ENCODE measurements around the gene NFYC. TPM values are rescaled to one million over a fixed set of nuclear protein-coding genes. Genes with fewer than 3 reads are reported as not detected.

NFYC gene
- total and polyA plus RNA-seq, 2 experiments from 2014 or later = 36.2 to 42.7 TPM

DNA sequence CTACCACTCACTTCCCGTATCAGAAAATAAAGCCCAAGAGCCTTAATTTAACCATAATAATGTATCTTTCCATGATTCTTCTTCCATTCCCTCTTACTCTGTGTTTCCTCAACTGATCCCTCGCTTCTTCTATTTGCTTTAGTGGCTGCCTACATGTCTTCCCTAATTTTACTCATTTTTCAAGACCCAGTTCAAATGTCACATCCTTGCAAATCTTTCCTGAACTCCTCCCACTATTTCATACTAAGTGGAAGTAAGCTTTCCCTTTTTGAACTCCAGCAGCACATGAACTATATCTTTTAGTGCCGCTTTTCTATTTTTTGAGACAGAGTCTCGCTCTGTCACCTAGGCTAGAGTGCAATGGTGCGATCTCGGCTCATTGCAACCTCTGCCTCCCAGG is 3.8 kb upstream of the NFYC start (continued):
- TF ChIP-seq, protein P1, sequence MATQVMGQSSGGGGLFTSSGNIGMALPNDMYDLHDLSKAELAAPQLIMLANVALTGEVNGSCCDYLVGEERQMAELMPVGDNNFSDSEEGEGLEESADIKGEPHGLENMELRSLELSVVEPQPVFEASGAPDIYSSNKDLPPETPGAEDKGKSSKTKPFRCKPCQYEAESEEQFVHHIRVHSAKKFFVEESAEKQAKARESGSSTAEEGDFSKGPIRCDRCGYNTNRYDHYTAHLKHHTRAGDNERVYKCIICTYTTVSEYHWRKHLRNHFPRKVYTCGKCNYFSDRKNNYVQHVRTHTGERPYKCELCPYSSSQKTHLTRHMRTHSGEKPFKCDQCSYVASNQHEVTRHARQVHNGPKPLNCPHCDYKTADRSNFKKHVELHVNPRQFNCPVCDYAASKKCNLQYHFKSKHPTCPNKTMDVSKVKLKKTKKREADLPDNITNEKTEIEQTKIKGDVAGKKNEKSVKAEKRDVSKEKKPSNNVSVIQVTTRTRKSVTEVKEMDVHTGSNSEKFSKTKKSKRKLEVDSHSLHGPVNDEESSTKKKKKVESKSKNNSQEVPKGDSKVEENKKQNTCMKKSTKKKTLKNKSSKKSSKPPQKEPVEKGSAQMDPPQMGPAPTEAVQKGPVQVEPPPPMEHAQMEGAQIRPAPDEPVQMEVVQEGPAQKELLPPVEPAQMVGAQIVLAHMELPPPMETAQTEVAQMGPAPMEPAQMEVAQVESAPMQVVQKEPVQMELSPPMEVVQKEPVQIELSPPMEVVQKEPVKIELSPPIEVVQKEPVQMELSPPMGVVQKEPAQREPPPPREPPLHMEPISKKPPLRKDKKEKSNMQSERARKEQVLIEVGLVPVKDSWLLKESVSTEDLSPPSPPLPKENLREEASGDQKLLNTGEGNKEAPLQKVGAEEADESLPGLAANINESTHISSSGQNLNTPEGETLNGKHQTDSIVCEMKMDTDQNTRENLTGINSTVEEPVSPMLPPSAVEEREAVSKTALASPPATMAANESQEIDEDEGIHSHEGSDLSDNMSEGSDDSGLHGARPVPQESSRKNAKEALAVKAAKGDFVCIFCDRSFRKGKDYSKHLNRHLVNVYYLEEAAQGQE (IDR thresholded peaks at IDR 0.05; ENCODE audit: unreplicated experiment) = no peak
- no peak for TF ChIP-seq JUNB (IDR thresholded peaks at IDR 0.05; ENCODE audit: unreplicated experiment)
- no peak for TF ChIP-seq STAT1 (IDR thresholded peaks at IDR 0.05; ENCODE audit: unreplicated experiment)
- TF ChIP-seq EZH2 (IDR thresholded peaks at IDR 0.05; ENCODE audit: low read depth, unreplicated experiment) = no peak

DNA sequence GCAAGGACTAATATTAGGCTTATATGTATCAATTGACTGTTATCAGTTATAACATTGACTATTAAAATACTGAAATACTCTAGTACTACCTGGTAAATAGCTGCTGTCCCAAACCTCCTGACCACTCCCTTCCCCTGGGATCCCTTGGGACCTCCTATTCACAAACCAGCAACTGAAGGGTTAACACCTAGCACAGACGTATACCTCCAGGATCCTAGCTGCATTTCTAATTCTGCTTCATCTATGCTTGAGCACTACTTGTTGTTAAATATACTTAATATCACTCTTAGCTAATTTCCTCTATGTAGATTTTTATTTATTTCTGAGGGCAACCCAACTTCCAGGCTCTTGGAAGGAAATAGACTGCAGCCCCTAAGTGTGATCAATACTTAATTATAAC is 1.8 kb upstream of the NFYC start:
- TF ChIP-seq CREB1 (CRISPR knock-in tag; IDR thresholded peaks at IDR 0.05; ENCODE audit: low read depth) (no peak), ZNF331 (CRISPR knock-in tag; IDR thresholded peaks at IDR 0.05; ENCODE audit: low read depth) (no peak), POLR2AphosphoS5 (IDR thresholded peaks at IDR 0.05; ENCODE audit: low read depth) (no peak), EZH2phosphoT487 (IDR thresholded peaks at IDR 0.05; ENCODE audit: unreplicated experiment) (no peak), ZNF114 (CRISPR knock-in tag; IDR thresholded peaks at IDR 0.05) (no peak)
- TF ChIP-seq, protein P2, sequence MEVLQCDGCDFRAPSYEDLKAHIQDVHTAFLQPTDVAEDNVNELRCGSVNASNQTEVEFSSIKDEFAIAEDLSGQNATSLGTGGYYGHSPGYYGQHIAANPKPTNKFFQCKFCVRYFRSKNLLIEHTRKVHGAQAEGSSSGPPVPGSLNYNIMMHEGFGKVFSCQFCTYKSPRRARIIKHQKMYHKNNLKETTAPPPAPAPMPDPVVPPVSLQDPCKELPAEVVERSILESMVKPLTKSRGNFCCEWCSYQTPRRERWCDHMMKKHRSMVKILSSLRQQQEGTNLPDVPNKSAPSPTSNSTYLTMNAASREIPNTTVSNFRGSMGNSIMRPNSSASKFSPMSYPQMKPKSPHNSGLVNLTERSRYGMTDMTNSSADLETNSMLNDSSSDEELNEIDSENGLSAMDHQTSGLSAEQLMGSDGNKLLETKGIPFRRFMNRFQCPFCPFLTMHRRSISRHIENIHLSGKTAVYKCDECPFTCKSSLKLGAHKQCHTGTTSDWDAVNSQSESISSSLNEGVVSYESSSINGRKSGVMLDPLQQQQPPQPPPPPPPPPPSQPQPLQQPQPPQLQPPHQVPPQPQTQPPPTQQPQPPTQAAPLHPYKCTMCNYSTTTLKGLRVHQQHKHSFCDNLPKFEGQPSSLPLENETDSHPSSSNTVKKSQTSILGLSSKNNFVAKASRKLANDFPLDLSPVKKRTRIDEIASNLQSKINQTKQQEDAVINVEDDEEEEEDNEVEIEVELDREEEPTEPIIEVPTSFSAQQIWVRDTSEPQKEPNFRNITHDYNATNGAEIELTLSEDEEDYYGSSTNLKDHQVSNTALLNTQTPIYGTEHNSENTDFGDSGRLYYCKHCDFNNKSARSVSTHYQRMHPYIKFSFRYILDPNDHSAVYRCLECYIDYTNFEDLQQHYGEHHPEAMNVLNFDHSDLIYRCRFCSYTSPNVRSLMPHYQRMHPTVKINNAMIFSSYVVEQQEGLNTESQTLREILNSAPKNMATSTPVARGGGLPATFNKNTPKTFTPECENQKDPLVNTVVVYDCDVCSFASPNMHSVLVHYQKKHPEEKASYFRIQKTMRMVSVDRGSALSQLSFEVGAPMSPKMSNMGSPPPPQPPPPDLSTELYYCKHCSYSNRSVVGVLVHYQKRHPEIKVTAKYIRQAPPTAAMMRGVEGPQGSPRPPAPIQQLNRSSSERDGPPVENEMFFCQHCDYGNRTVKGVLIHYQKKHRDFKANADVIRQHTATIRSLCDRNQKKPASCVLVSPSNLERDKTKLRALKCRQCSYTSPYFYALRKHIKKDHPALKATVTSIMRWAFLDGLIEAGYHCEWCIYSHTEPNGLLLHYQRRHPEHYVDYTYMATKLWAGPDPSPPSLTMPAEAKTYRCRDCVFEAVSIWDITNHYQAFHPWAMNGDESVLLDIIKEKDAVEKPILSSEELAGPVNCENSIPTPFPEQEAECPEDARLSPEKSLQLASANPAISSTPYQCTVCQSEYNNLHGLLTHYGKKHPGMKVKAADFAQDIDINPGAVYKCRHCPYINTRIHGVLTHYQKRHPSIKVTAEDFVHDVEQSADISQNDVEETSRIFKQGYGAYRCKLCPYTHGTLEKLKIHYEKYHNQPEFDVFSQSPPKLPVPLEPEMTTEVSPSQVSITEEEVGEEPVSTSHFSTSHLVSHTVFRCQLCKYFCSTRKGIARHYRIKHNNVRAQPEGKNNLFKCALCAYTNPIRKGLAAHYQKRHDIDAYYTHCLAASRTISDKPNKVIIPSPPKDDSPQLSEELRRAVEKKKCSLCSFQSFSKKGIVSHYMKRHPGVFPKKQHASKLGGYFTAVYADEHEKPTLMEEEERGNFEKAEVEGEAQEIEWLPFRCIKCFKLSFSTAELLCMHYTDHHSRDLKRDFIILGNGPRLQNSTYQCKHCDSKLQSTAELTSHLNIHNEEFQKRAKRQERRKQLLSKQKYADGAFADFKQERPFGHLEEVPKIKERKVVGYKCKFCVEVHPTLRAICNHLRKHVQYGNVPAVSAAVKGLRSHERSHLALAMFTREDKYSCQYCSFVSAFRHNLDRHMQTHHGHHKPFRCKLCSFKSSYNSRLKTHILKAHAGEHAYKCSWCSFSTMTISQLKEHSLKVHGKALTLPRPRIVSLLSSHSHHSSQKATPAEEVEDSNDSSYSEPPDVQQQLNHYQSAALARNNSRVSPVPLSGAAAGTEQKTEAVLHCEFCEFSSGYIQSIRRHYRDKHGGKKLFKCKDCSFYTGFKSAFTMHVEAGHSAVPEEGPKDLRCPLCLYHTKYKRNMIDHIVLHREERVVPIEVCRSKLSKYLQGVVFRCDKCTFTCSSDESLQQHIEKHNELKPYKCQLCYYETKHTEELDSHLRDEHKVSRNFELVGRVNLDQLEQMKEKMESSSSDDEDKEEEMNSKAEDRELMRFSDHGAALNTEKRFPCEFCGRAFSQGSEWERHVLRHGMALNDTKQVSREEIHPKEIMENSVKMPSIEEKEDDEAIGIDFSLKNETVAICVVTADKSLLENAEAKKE (CRISPR knock-in tag; IDR thresholded peaks at IDR 0.05) = no peak
- Histone ChIP-seq H2AFZ (no peak overlapping the region), H3K27me3 (ENCODE audit: insufficient read depth) (no peaks in the 10 kb centered on the region), H3K36me3 (ENCODE audit: insufficient read depth) (no peaks in the 10 kb centered on the region), H3K4me3 (peak overlapping the region; percentile 69; the same call in 1 of the 2 replicates), H3K27ac (ENCODE audit: low read depth) (no peak overlapping the region), H3K9me2 (ENCODE audit: insufficient read depth) (0 out of 2 replicates have a peak, but pooled peaks cover 2% of the 10 kb centered on the region), H3K79me2 (replicated peaks; ENCODE audit: insufficient read depth) (peaks cover 55% of the 10 kb centered on the region), H3K4me2 (peak overlapping the region; percentile 85; the same call in 1 of the 2 replicates), H3F3A (replicated peaks; ENCODE audit: low read depth) (0 out of 2 replicates have a peak, but pooled peaks cover 3% of the 10 kb centered on the region), H3K4me1 (ENCODE audit: insufficient read depth) (peaks cover 19% of the 10 kb centered on the region; the same call in 1 of the 2 replicates), H4K20me1 (replicated peaks; ENCODE audit: insufficient read depth) (peaks cover 21% of the 10 kb centered on the region)
- DNase-seq (ENCODE audit: low spot score) (no peak), ATAC-seq (no peak)
- Mint-ChIP-seq H3K27me3 (ENCODE audit: insufficient read depth, low read depth, poor library complexity) (peaks cover 10% of the 10 kb centered on the region), H3K36me3 (ENCODE audit: low read depth) (peaks cover 30% of the 10 kb centered on the region), H3K4me1 (peaks cover 33% of the 10 kb centered on the region), H3K9me3 (no peaks in the 10 kb centered on the region; the same call in 1 of the 3 replicates), H3K4me3 (peak overlapping the region; percentile 21; the same call in 1 of the 3 replicates), H3K27ac (no peak overlapping the region)

Measured in GM23338 (cell line).